GM18909 (cell line): Measurements from ENCODE around the gene CIB4.

Source experiments
- ATAC-seq: cut with Tn5 transposase; IDR thresholded peaks from one replicate; pipeline ENCODE4 v1.9.1; 2021; ENCODE audit warnings: mild to moderate bottlenecking; ENCODE audit not compliant: unreplicated experiment, poor library complexity

The CIB4 gene

DNA sequence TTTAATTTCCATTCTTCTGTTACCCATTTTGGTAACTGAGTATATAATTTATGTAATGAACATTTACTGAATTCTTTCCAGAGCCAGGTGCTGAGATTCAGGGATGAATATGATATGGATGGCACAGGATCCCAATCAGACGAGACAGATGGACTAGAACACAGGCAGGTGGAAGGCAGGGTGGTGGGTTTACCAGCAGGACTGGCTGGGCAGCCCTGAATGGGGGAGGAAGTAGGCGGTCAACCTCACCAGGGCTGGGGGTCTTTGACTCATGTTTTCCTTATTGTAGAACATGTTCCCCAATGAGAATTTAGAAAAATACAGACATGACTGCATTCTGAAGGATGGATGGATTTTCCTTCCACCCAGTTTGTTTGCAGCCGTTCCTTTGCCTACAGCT lies 80.3 kb downstream of the CIB4 start:
- ATAC-seq = no peak

GRCh38 chr2:26559556-26559955 lies 81.6 kb downstream of the CIB4 start:
- no peak for ATAC-seq

DNA sequence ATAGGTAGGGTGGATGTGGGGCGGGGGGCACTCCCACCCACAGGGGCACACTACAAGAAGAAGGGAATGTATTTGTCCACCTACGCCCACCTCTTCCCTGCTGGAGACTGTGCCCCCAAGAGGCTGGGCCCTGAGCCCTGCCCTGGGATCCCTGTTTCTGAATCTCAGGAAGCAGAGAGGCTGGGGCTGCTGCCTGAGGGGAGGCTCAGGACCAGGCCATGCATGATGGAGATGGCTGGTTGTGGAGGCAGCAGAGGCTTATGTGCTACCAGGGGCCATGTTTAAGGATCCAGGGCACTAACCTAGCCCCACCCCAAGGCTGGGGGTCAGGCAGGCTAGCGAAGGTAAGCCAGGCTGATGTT lies 82.1 kb downstream of the CIB4 start:
- ATAC-seq = no peak

DNA sequence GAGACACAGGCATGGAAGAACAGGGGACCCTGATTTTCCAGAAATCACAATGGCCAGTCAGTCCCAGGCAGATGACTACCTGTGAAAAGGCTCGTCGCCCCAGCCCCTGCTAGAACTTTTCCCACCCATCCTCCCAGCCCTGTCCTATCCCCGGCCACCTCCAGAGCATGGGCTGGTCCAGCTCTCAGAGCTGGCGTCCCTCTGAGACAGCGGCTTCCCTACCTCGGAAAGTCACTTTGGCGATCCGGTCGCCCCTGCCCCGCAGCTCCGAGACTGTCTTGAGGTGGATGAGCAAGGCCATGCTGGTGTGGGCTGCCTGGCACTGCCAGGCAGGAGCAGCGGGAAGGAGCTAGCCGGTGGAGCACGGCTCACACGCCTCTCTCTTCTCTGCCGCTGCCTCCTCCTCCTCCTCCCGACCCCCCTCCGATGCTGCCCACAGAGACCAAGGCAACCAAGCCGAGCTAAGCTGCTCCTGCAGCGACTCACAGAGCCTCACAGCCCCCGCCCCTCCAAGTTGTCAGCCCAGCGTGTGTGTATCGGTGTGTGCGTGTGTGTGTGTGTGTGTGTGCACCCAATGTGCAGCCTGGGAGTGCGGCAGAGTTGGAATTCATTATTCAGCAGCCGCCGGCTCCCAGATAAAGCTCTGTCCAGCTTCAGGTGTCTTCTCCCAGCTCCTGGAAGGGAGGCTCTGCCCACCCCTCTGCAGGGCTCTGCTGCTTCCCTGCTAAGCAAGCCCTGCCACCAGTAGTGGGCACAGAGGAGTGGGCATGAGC lies 82.7 kb downstream of the CIB4 start:
- no peak for ATAC-seq

DNA sequence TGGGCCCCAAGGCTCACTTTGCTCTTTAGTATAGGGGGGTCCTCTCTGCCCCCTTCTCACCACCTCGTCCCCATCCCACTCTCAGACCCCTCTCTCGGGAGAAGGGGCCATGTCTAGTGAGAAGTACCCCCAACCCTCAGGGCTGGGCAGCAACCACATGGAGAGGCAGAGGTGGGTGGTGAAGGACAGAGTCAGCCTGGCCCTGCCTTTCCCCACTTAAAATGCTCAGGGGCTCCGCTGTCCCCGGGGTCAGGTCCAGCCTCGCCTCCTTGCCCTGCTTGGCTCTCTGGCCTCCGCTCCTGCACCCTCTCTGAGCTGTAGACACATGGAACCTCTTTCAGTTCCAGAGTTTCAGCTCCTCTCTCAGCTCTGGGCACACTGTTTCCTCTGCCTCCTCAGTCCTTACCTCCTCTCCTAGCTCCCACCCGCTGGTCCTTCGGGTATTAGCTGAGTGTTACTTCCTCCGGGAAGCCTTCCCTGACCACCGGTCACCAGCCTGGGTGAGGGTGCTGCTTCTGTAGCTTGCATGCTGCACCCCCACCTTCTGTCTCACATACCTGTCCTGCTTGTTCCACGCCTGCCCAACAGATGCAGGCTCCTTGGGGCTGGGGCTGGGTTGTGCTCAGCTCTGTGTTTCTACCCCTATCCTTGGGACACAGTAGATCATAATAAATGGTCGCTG lies 83.8 kb downstream of the CIB4 start:
- no peak for ATAC-seq

DNA sequence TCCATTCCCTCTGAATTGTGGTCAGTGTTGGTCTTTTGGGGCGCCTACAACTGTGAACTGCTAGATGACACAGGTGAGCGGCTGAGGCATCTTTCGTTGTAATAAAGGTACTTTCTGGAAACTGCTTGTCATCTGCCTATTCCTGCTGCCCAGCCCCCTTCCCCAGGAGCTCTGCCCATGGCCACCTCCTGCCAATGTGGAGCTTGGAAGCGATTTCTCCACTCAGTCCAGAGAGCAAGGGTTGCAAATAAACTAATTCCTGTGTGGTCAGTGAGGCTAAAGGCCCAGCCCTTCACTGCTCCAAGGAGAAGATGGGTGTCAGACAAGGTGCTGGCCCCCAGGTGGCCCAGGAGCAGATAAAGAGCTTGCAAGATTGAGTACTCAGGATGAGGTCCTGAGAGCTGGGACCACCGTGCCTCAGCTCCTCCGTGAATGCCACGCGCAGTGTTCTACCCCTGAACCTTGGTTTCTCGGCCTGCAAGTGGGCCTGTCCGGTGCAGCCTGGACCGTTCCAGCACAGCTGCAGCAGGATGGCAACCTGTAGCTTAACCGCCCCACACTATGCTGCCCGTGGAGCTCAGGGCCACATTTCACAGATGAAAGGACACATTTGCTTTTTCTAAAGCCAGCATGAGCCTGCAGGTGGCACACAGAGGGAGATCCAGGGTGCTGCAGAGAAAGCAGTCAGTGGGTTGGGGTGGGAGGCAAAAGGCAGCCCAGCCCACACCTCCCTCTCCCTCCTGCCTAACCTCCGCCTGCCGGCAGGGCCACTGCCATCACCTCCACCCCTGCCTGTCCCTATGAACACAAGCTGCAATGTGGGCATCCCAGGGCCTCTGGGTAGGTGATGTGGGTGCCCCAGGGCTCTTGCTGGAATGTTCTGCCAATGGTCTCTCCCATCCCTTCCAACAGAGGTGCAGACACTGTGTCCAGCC lies 84.6 kb downstream of the CIB4 start:
- ATAC-seq = no peak

GRCh38 chr2:26555246-26556133 lies 85.7 kb downstream of the CIB4 start:
- no peak for ATAC-seq

DNA sequence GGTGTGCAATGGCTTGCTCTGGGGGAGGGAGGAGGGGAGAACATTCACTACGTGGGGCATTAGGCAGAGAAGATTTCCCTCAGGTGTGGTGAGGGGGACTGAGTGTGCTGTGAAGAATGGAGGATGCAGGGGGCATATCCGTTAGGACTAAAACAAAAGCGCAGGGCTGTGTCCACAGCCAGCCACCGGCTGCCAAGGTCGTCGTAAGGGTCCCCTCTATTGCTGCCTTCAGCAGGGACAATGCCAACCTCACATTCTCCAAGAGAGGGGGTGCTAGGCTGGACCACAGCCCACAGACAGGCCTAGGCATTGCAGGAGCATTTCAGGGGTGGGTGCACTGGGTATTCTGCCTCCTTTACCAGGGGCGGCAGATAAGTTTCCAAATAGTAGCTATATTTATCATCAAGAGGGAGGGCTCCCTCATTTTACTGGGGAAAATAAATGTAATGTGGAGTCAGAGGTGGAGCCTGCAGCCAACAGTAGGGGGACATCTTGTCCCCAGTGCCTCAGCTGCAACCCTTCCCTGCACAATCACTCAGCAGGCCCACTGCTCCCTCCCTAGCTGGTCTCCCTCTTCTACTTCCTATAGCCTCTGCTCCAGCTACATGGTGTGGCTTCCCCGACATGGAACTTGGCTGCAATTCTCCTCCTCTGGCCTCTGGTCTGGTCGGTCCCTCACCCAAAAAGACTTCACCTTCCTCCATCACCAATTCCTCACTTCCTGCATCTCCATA lies 88.4 kb downstream of the CIB4 start:
- no peak for ATAC-seq

DNA sequence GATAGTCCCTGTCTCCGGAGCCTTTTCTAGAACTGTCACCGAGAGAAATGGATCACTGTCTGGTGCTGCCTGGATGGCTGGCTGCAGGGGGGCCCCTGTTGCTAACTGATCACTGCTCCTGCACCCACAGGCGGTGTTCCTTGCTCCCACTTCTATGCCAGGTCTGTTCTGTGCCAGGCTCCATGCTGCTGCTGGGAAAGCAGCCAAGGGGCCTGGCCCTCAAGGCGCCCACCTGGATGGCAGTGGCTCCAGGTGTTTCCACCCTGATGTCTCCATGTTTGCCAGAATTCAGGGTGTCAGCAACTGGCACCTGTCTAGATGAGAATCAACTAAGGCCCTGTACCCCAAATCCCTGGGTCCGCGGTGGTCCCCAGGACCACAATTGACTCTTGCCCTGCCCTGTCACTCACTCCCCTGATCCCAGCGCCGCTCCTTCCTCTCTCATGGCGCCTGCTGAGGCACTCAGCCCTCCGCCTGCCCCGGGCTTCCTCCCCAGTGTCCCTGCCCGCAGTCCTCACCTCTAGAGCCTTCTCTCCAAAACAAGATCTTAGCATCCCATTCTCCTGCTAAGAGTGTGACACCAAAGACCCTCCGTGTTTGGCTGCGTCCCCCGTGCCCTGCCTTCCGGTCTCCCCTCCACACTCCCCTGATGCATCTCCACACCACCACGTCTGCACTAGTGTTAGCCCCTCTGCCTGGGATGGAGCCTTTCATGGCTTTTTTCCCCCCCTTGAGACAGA lies 90.7 kb downstream of the CIB4 start:
- no peak for ATAC-seq

DNA sequence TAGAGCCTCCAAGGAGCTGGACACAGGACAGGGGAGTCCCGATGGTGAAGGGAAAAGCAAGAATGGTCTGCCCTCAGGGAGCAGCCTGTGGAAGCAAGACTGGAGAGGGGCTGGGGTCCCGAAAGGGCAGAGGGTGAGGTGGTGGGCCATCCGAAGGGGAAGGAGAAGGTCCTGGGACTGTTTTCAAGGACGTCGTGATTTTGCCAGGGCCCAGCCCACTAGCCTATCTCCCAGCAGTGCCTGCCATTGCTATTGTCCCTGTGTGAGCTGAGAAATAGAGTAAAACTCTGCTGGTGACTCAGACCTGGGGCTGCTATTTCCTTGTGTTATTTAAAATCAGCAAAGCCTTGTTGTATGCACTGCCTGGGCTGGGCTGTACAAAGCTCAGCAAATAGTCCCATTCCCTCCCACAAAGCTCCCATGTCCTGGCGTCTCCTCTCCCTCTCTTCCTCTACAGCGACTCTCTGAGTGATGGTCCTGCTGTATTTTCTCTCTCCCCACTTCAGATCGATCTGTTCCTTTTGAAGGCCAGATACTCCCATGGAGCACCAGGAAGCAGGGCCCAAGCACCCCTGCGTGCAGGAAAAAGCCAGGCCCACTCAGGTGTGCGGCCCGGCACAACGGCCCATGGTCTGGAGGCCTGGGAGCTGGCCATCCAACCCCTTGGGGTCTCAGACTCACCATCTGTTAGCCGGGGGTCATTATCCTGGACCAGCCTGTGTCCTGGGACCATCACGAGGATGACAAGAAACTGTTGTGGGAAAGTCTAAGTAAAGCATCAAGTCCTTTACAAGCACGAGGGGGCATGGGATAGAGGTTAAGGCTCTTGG lies 98.3 kb downstream of the CIB4 start:
- ATAC-seq = no peak

DNA sequence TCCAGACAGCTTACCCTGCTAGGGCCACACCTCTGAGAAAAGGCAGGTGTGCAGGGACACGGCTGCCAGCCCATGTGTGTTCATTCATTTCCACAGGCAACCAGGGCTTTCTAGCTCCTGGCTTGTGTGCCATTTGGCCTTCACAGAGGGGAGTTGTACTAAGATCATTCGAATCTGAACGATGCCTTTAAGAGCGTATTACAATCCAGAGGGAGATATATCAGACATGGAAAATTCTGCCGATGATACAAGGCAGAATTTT lies 99.0 kb downstream of the CIB4 start:
- no peak for ATAC-seq

DNA sequence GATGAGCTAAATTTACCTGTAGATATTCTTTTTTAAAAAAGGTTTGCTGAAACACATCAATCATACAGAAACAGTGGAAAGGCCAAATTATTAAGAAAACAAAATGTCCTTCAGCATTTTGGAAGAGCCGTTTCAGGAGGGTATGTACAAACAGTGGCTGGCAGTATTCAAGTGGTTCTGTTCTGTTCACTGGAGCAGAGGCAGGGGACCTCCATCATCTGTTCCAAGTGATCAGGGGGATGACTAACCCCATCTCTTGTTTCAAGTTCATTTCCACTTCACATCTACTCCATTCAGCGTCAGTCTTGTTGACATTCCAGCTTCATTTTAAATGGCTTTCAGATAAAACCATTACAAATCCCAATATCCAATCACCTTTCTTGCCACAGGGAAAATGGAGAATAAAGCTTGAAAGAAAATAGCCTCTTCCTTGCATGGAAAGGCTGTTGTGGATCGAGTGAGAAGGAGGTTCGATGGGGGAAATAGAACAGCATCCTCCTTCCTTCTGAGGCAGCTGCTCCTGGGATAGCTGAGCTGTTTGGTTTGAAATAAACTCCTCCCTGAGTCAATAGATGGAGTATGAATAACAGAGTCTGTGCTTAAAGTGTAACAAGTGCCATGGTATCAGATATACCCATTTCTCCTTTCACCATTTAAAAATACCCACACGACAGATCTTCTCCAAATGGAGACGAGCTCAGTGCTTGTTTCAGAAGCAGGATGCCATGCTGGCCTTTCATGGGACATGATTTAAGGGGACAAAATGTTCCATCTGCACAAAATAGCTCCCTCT lies 99.6 kb downstream of the CIB4 start:
- no peak for ATAC-seq

GRCh38 chr2:26540961-26541360 lies 100.2 kb downstream of the CIB4 start:
- no peak for ATAC-seq

GRCh38 chr2:26540306-26540705 lies 100.9 kb downstream of the CIB4 start:
- no peak for ATAC-seq

- ATAC-seq = no peak
Observed at GRCh38 chr2:26537826-26538475, 103.2 kb downstream of the CIB4 start.

- no peak for ATAC-seq
Observed at GRCh38 chr2:26537069-26537825, 103.9 kb downstream of the CIB4 start.
